ENCODE results near the gene C10orf143.

C10orf143 gene

GRCh38 chr10:130050721-130051120, 59.9 kb downstream of the C10orf143 start:
- DNase-seq, result no peak

GRCh38 chr10:130049987-130050386, 60.6 kb downstream of the C10orf143 start:
- no peak for DNase-seq

GRCh38 chr10:130049244-130049643, 61.4 kb downstream of the C10orf143 start:
- DNase-seq, result no peak

GRCh38 chr10:130048081-130048480, 62.5 kb downstream of the C10orf143 start:
- no peak for DNase-seq

GRCh38 chr10:130047336-130047735, 63.3 kb downstream of the C10orf143 start:
- no peak for DNase-seq

GRCh38 chr10:130046591-130046990, 64.0 kb downstream of the C10orf143 start:
- no peak for DNase-seq

- DNase-seq, result no peak
Observed at GRCh38 chr10:130045801-130046321, 64.8 kb downstream of the C10orf143 start.

- DNase-seq, result no peak
Observed at GRCh38 chr10:130045091-130045652, 65.5 kb downstream of the C10orf143 start.

- DNase-seq, result no peak
Observed at GRCh38 chr10:130044067-130045061, 66.3 kb downstream of the C10orf143 start.

GRCh38 chr10:130043491-130043890, 67.1 kb downstream of the C10orf143 start:
- no peak for DNase-seq

- DNase-seq, result no peak
Observed at GRCh38 chr10:130042381-130042780, 68.2 kb downstream of the C10orf143 start.

GRCh38 chr10:130041451-130042371, 68.9 kb downstream of the C10orf143 start:
- DNase-seq, result no peak

- DNase-seq, result no peak
Observed at GRCh38 chr10:130040817-130041330, 69.8 kb downstream of the C10orf143 start.

- no peak for DNase-seq
Observed at GRCh38 chr10:130040351-130040750, 70.3 kb downstream of the C10orf143 start.

GRCh38 chr10:130039141-130039540, 71.5 kb downstream of the C10orf143 start:
- DNase-seq, result no peak

GRCh38 chr10:130038611-130039109, 72.0 kb downstream of the C10orf143 start:
- DNase-seq, result no peak

- no peak for DNase-seq
Observed at GRCh38 chr10:130038019-130038555, 72.5 kb downstream of the C10orf143 start.

GRCh38 chr10:130037169-130037661, 73.4 kb downstream of the C10orf143 start:
- DNase-seq, result no peak

GRCh38 chr10:130036296-130037065, 74.1 kb downstream of the C10orf143 start:
- DNase-seq, result no peak

GRCh38 chr10:130029209-130029608, 81.4 kb downstream of the C10orf143 start:
- DNase-seq, result no peak

GRCh38 chr10:130028465-130028819, 82.2 kb downstream of the C10orf143 start:
- no peak for DNase-seq

All from NCI-H2171 (cell line).